Central memory CD8-positive, alpha-beta T cell (primary cell): ENCODE results near the gene EEF1AKMT1.

Experiments
- ATAC-seq: fragments of 150-1000 bp; cut with Tn5 transposase; replicated peaks from 2 replicates; pipeline ENCODE4 v1.10.0; 2022; ENCODE audit warnings: mild to moderate bottlenecking, moderate FRiP score, moderate number of reproducible peaks; ENCODE audit not compliant: poor library complexity, severe bottlenecking; ENCODE audit errors: extremely low read depth
- DNase-seq, 2 donors: peaks; one replicate each; pipeline ENCODE4 v3.0.0; 2021; ENCODE audit warnings: low spot score in 2 of 2
- H3K27ac Mint-ChIP-seq: one replicate; pipeline ENCODE4 v1.8.0; 2022; ENCODE audit warnings: low read depth, mild to moderate bottlenecking, moderate library complexity, mixed read lengths
- H3K27me3 Mint-ChIP-seq: one replicate; pipeline ENCODE4 v1.8.0; 2022; ENCODE audit warnings: mixed read lengths
- H3K36me3 Mint-ChIP-seq: one replicate; pipeline ENCODE4 v1.8.0; 2022; ENCODE audit warnings: mild to moderate bottlenecking, moderate library complexity, mixed read lengths; ENCODE audit not compliant: insufficient read depth
- H3K4me1 Mint-ChIP-seq: one replicate; pipeline ENCODE4 v1.8.0; 2022; ENCODE audit warnings: mixed read lengths
- H3K4me3 Mint-ChIP-seq: one replicate; pipeline ENCODE4 v1.8.0; 2022; ENCODE audit warnings: mild to moderate bottlenecking, moderate library complexity, mixed read lengths
- H3K9me3 Mint-ChIP-seq: one replicate; pipeline ENCODE4 v1.8.0; 2022; ENCODE audit warnings: mixed read lengths

Gene EEF1AKMT1, protein sequence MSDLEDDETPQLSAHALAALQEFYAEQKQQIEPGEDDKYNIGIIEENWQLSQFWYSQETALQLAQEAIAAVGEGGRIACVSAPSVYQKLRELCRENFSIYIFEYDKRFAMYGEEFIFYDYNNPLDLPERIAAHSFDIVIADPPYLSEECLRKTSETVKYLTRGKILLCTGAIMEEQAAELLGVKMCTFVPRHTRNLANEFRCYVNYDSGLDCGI

DNA sequence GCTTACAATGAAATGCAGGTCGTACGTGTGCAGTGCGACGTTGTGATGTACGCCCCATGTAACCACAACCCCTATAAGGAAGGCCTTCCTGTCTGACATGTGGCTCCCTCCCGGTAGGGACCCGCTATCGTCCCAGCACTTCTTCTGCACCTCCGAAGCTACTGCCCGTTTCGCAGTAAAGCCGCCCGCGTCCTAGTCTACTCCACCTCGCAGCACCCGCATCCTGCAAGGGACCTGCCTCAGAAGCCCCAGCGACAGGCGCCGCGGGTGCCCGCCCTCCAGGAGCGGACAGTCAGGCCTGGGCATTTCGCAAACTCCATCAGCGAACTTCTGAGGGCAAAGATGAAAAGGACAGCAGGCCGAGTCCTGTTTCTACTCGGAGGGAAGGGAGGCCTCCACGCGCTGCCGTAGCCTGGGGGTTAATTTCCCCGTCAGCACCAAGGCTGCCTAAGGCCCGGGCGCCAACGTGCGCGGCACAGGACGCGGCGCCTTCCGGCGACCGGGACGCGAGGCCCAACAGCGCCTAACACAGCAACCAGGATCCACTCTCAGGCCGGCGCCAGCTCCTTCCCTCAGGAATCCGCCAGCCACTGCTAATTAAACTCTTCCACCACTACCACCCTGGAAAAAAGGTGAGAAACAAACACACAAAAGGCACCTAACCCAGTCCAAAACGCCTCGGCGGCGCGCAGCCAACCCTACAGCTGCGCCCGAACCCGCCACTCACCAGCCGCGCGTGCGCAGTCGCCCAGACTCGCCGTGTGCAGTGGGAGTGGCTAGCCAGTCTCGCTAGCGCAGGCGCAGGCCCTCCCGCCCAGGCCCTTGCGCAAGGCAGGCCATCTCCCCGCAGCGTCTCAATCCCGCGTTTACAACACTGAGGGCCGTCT is at the start of gene EEF1AKMT1:
EEF1AKMT1 (minus strand) TSS at position 768 of the 887 bp plus-strand sequence. CDS start 16,363 bp downstream, outside the sequence.
- peaks cover 31% of the 10 kb centered on the region for H3K4me1 Mint-ChIP-seq
- peak; percentile 86 to 91 for DNase-seq
- ATAC-seq, result peak; percentile 92
- peaks cover 7% of the 10 kb centered on the region for H3K9me3 Mint-ChIP-seq
- H3K4me3 Mint-ChIP-seq, result peak within 1 kb of the TSS; percentile 90
- H3K27me3 Mint-ChIP-seq, result no peaks in the 10 kb centered on the region
- H3K36me3 Mint-ChIP-seq, result peaks cover 22% of the 10 kb centered on the region
- H3K27ac Mint-ChIP-seq, result peak within 1 kb of the TSS; percentile 99

DNA sequence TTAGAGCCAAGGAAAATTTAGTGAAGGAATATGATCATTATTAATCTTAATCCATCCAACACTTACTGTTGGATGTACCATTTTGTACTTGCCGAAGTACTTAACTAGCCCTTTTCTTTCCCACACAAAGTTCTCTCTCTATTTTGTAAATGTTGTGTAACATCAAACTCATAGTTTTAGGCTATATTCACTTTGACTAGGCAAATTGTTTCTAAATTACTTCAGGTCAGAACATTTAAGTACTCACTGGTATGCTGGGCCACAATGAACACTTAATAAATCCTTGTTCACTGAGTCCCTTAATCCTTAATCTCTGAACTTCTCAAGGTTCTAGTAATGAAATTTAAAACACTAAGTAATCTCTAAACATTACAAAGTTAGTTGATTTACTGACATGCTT is 49.3 kb upstream of the EEF1AKMT1 start:
- no peak for DNase-seq
- no peaks in the 10 kb centered on the region for H3K27me3 Mint-ChIP-seq
- peaks cover 10% of the 10 kb centered on the region for H3K36me3 Mint-ChIP-seq
- no peak overlapping the region for H3K4me3 Mint-ChIP-seq
- no peak overlapping the region for H3K27ac Mint-ChIP-seq
- H3K4me1 Mint-ChIP-seq, result no peaks in the 10 kb centered on the region
- no peaks in the 10 kb centered on the region for H3K9me3 Mint-ChIP-seq
- ATAC-seq, result no peak

DNA sequence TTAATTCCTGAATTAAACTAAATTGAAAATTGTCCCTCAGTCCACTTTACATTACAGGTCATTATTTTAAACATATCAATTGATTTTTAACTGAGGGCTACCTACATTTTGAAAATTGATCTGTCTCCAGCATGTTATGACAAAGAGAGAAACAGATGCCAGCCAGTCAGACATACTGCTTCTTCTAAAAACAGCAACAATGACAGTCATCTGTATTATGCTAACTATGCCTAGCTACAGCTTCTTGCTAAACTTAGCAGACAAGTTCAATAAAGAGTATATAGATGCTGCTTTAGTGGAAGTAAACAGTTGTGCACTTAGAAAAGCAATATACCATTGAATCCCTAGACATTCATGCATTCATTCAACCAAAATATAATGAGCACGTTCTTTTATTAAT is 48.6 kb upstream of the EEF1AKMT1 start:
- H3K36me3 Mint-ChIP-seq, result peaks cover 10% of the 10 kb centered on the region
- no peak overlapping the region for H3K4me3 Mint-ChIP-seq
- H3K27me3 Mint-ChIP-seq, result no peaks in the 10 kb centered on the region
- H3K4me1 Mint-ChIP-seq, result peaks cover 2% of the 10 kb centered on the region
- H3K27ac Mint-ChIP-seq, result no peak overlapping the region
- ATAC-seq (no peak), DNase-seq (no peak)
- no peaks in the 10 kb centered on the region for H3K9me3 Mint-ChIP-seq

DNA sequence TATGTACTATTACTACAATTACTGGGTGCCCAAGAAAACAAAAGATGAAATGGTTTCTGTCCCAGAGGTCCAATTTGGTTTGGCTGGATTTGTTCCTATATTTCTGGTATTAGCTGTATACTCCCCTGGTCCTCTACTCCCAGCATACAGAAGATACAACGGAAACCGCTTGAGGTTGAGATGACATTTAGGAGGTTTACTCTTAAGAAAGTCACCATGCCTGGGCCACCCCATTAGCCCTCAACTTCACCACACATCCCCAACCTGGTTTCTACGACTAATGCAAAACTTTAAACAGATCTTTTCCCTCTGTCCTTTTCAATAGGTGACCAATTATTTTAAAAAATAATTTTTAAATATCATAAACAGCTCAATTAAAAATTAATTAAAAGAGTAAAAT is 46.0 kb upstream of the EEF1AKMT1 start:
- no peak overlapping the region for H3K27ac Mint-ChIP-seq
- no peaks in the 10 kb centered on the region for H3K27me3 Mint-ChIP-seq
- H3K36me3 Mint-ChIP-seq, result peaks cover 10% of the 10 kb centered on the region
- H3K9me3 Mint-ChIP-seq, result no peaks in the 10 kb centered on the region
- no peak overlapping the region for H3K4me3 Mint-ChIP-seq
- DNase-seq (no peak), ATAC-seq (no peak)
- H3K4me1 Mint-ChIP-seq, result peaks cover 7% of the 10 kb centered on the region

DNA sequence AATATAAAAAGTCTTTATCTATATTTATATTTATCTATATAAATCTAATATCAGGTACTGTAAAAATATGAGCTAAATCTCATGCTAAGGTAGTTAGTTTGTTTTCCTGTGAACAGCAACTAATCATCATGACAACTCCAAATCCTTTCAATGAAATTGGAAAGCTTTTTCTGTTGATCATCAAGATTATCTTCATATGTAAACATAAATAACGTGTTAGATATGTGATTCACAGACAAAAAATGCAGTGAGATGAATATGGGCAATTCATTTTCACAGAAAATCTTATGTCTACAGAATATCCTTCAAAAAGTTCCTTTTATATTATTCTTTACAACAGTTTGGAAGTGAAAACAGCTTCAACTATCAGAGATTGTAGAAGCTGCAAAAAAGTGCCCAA is 41.7 kb upstream of the EEF1AKMT1 start:
- no peaks in the 10 kb centered on the region for H3K9me3 Mint-ChIP-seq
- peaks cover 7% of the 10 kb centered on the region for H3K36me3 Mint-ChIP-seq
- H3K4me1 Mint-ChIP-seq, result peaks cover 7% of the 10 kb centered on the region
- no peaks in the 10 kb centered on the region for H3K27me3 Mint-ChIP-seq
- ATAC-seq (no peak), DNase-seq (no peak)
- no peak overlapping the region for H3K4me3 Mint-ChIP-seq
- H3K27ac Mint-ChIP-seq, result no peak overlapping the region

DNA sequence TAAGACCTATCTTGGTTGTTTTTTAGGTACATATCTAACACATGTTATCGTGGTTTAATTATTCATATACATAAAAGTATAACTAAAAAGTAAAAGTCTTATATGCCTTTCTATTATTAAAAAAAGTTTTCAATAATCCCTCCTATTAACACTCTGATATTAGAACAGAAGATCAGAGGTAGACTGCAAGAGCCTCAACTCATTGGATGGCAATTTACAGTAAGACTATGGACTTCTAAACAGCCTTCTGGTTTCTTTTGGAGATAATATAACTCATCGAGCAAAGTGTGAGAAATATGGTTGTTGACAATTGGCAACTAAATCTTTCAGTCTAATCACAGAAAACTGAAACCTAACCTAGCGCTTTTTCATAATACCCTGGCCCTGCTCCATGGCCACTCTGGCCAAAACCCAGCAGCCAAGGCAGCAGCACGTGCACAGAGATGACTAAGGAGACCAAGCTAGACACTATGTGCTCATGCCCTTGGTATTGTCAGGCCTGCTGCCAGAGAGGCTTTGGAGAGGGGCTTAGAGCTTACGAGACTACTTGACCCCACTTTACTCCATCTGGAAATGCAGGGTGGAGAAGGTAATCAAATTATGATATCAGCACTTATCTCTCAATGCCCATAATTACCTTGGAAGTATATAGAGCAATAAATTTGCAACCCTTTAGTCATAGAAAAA is 40.6 kb upstream of the EEF1AKMT1 start:
- H3K27me3 Mint-ChIP-seq, result no peaks in the 10 kb centered on the region
- DNase-seq (no peak), ATAC-seq (no peak)
- H3K9me3 Mint-ChIP-seq, result no peaks in the 10 kb centered on the region
- H3K27ac Mint-ChIP-seq, result no peak overlapping the region
- peaks cover 7% of the 10 kb centered on the region for H3K36me3 Mint-ChIP-seq
- H3K4me1 Mint-ChIP-seq, result peaks cover 7% of the 10 kb centered on the region
- no peak overlapping the region for H3K4me3 Mint-ChIP-seq

DNA sequence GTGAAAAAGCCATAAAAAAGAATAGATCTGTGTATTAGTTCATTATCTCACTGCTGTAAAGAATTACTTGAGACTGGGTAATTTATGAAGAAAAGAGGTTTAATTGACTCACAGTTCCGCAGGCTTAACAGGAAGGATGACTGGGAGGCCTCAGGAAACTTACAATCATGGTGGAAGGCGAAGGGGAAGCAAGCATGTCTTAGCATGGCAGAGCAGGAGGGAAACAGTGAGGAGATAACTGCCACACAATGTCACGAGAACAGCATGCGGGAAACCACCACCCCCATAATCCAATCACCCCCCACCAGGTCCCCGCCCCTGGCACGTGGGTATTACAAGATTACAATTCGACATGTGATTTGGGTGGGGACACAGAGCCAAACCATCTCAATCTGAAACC is 39.1 kb upstream of the EEF1AKMT1 start:
- no peak for ATAC-seq
- Mint-ChIP-seq H3K27ac (no peak overlapping the region), H3K4me3 (no peak overlapping the region), H3K36me3 (peaks cover 9% of the 10 kb centered on the region), H3K4me1 (peaks cover 7% of the 10 kb centered on the region), H3K9me3 (no peaks in the 10 kb centered on the region), H3K27me3 (no peaks in the 10 kb centered on the region)
- DNase-seq, result no peak

DNA sequence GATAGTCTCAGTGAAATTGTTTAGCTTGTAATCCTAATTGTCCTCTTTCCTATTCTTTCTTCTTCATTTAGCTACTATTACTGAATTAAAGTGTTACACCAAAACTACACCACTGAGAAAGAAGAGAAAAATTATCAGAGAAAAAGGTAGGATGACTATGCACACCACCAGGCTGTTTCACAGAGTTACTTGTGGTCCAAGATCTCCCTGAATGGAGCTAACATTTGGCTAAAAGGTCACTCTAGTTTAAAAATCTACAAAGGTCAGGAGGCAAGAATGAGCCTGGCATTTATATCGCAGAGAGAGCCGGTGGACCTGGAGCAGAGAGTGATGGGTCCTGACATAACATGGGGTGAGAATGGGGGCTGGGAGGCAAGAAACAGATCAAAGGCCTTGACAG is 37.0 kb upstream of the EEF1AKMT1 start:
- Mint-ChIP-seq H3K4me1 (no peaks in the 10 kb centered on the region), H3K4me3 (no peak overlapping the region), H3K27me3 (no peaks in the 10 kb centered on the region), H3K36me3 (peaks cover 20% of the 10 kb centered on the region), H3K27ac (peak overlapping the region; percentile 61), H3K9me3 (no peaks in the 10 kb centered on the region)
- DNase-seq, result no peak
- ATAC-seq, result no peak

DNA sequence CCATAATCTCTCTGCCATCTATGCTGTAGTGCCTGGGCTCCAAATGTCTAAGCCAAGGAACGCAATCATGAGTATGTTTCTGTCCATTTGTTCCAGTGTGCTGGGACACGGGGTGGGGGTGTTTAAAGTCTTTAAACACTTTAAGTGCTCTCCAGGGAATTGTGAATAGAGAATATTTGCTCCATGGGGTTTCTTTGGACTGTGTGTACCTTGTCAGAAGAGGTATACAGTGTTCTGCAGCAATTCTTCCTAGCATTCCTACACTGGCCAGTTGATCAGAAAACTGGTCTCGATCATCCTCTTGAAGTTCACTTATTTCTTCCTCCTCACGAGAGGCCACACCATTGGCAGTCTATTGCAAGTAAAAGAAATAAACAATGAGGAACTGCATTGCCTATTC is 35.1 kb upstream of the EEF1AKMT1 start:
- no peak for DNase-seq
- ATAC-seq, result no peak
- Mint-ChIP-seq H3K4me3 (no peak overlapping the region), H3K4me1 (peaks cover 4% of the 10 kb centered on the region), H3K36me3 (peaks cover 24% of the 10 kb centered on the region), H3K27ac (no peak overlapping the region), H3K9me3 (no peaks in the 10 kb centered on the region), H3K27me3 (no peaks in the 10 kb centered on the region)

DNA sequence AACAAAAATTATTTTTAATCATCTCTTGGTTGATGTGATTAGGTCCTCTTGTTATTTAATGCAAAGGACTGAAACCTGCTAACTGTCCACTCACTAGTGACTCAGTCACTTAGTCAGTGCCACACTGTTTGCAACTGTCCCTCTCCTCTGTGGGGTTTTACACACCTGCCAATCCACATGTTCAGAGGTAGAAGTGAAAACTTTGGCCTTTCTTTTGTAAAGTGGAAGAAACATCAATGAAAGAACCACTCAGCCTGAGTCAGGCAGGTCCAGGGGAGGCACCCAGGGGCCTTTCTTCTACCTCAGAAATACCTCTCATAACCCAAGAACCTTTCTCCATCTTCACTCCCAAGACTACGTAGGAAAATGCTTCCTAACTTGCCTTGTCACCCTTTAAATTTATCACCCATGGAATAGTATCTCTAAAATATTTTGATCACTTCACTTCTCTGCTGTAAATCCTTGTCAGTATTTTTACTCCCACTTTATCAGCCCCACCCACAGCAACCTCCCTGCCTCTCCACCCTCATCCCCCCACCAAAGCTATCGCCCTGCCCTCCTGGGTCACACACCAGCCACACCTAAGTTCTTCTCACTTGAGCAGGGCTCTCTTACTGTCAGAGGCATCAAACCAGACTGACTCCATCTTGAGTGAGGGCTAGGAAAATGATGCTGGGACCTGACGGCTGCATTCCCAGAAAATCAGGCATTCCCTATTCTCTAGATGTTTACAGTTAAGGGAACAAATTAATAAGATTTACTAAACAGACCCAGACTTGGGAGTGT is 29.6 kb upstream of the EEF1AKMT1 start:
- ATAC-seq (no peak), DNase-seq (no peak)
- Mint-ChIP-seq H3K27me3 (no peaks in the 10 kb centered on the region), H3K4me3 (no peak overlapping the region), H3K36me3 (peaks cover 28% of the 10 kb centered on the region), H3K27ac (peak overlapping the region; percentile 80), H3K9me3 (no peaks in the 10 kb centered on the region), H3K4me1 (peaks cover 4% of the 10 kb centered on the region)

DNA sequence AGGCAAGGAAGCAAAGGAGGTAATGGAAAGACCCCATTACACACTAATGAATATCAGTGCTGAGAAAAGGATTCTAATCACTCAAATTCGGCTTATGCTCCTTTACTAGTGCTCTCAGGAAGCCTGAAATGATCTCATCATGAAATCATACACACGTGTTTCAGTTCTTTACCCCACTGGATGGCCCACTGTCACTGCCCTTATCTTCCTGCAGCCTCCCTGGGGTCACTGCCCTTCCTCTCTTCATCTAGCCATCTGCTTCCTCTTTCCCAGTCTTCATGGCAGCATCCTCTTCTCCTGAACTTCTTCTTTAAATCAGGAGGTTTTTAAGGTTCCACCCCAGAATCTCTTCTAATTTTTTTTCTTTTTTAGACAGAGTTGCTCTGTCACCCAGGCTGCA is 27.9 kb upstream of the EEF1AKMT1 start:
- no peaks in the 10 kb centered on the region for H3K9me3 Mint-ChIP-seq
- H3K36me3 Mint-ChIP-seq, result peaks cover 32% of the 10 kb centered on the region
- peaks cover 11% of the 10 kb centered on the region for H3K4me1 Mint-ChIP-seq

DNA sequence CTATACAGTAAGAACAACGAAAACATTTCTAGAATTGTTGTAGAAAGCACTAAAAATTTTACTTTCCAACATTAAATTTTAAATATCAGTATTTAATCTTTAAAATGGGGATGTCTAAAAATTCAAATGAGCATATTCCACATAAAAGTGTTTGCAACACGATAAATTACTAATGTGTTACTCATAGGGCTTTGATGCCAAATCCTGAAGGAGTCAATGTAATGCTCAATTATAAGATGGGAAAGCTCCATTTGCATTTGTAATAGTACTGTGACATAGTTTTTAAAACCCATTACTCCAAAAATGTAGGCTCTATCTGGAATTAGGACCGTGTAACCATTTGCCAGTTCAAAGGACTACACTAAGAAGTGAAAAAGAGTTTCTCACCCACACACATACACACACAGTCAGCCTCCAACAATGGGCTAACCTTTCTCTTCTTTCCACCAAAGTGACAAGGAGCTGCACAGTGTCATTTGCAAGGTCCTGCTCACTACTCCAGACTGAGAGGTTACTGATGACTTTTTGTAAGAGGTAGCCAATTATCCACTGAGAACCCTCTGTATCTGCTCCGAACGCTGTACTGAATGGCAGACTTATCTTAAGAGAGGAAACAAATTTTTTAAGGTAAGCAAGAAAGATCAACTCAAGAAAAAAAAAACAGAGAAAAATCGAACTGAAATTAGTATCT is 26.1 kb upstream of the EEF1AKMT1 start:
- no peaks in the 10 kb centered on the region for H3K9me3 Mint-ChIP-seq
- no peak overlapping the region for H3K4me3 Mint-ChIP-seq
- peaks cover 38% of the 10 kb centered on the region for H3K36me3 Mint-ChIP-seq
- ATAC-seq (no peak), DNase-seq (no peak)
- peaks cover 7% of the 10 kb centered on the region for H3K4me1 Mint-ChIP-seq
- no peaks in the 10 kb centered on the region for H3K27me3 Mint-ChIP-seq
- H3K27ac Mint-ChIP-seq, result peak overlapping the region; percentile 44

More for the DNA sequence above, 27.9 kb upstream of the EEF1AKMT1 start:
- Mint-ChIP-seq H3K27ac (peak overlapping the region; percentile 64), H3K27me3 (no peaks in the 10 kb centered on the region), H3K4me3 (no peak overlapping the region)
- ATAC-seq, result no peak
- DNase-seq, result no peak
